Activated naive CD8-positive, alpha-beta T cell treated with anti-CD3 and anti-CD28 coated beads for 36 hours (primary cell): ENCODE data around the gene PRIM1. TPM values are rescaled to one million over a fixed set of nuclear protein-coding genes. Genes with fewer than 3 reads are reported as not detected.
"Not testable (repeated sequence)": the region's sequence is repeated elsewhere in the genome, so short reads cannot be mapped to it uniquely, and the experiment has no call there.

Experiments used
- DNase-seq: peaks from one replicate; pipeline ENCODE4 v3.0.0; 2021
- H3K27ac Mint-ChIP-seq: one replicate; pipeline ENCODE4 v1.8.0; 2022; ENCODE audit warnings: mild to moderate bottlenecking, moderate library complexity, mixed read lengths
- H3K27me3 Mint-ChIP-seq: one replicate; pipeline ENCODE4 v1.8.0; 2022; ENCODE audit warnings: mild to moderate bottlenecking, mixed read lengths
- H3K36me3 Mint-ChIP-seq: one replicate; pipeline ENCODE4 v1.8.0; 2021; ENCODE audit warnings: mild to moderate bottlenecking, mixed read lengths
- H3K4me1 Mint-ChIP-seq: one replicate; pipeline ENCODE4 v1.8.0; 2021; ENCODE audit warnings: mixed read lengths
- H3K4me3 Mint-ChIP-seq: one replicate; pipeline ENCODE4 v1.8.0; 2022; ENCODE audit warnings: mild to moderate bottlenecking, moderate library complexity, mixed read lengths
- H3K9me3 Mint-ChIP-seq: one replicate; pipeline ENCODE4 v1.8.0; 2022; ENCODE audit warnings: mixed read lengths
- total RNA-seq, 2 experiments: library from RNA; stranded (reverse); gene quantifications; one replicate each; pipeline ENCODE4 v1.2.3, GENCODE V29; 2021

PRIM1 gene
- total RNA-seq, 2 experiments from 2014 or later: 95.4 to 100 TPM

- Mint-ChIP-seq H3K27me3 (no peaks in the 10 kb centered on the region), H3K4me1 (peaks cover 11% of the 10 kb centered on the region), H3K36me3 (peaks cover 44% of the 10 kb centered on the region), H3K27ac (no peak overlapping the region), H3K4me3 (no peak overlapping the region), H3K9me3 (no peaks in the 10 kb centered on the region)
- DNase-seq: no peak
Observed at GRCh38 chr12:56728139-56728861, 23.8 kb downstream of the PRIM1 start.

DNA sequence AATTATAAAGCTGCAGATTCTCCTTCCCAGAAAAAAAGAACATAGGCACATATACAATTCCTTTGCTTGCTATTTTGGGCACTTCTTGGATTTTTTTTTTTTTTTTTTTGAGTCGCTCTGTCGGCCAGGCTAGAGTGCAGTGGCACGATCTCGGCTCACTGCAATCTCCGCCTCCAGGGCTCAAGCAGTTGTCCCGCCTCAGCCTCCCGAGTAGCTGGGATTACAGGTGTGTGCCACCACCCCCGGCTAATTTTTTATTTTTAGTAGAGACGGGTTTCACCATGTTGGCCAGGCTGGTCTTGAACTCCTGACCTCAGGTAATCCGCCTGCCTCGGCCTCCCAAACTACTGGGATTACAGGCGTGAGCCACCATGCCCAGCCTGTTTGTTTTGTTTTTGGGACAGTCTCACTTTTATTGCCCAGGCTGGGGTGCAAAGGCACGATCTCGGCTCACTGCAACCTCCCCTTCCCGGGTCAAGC lies 25.9 kb downstream of the PRIM1 start:
- peak overlapping the region; percentile 98 for H3K27ac Mint-ChIP-seq
- H3K27me3 Mint-ChIP-seq, H3K9me3 Mint-ChIP-seq, DNase-seq: not testable (repeated sequence)
- H3K4me1 Mint-ChIP-seq: peaks cover 30% of the 10 kb centered on the region
- peak overlapping the region; percentile 94 for H3K4me3 Mint-ChIP-seq
- H3K36me3 Mint-ChIP-seq: peaks cover 57% of the 10 kb centered on the region

GRCh38 chr12:56725723-56726102 lies 26.4 kb downstream of the PRIM1 start:
- H3K9me3 Mint-ChIP-seq: no peaks in the 10 kb centered on the region
- H3K36me3 Mint-ChIP-seq: peaks cover 58% of the 10 kb centered on the region
- H3K27me3 Mint-ChIP-seq: no peaks in the 10 kb centered on the region
- H3K4me3 Mint-ChIP-seq: peak overlapping the region; percentile 94
- peaks cover 35% of the 10 kb centered on the region for H3K4me1 Mint-ChIP-seq
- no peak for DNase-seq
- H3K27ac Mint-ChIP-seq: peak overlapping the region; percentile 98

GRCh38 chr12:56724972-56725722 lies 27.0 kb downstream of the PRIM1 start, which contains the start of gene NACA:
Gene NACA, minus strand, starts transcription at chr12:56725299. Its CDS starts 778 bp downstream, at chr12:56724521.
- peak; percentile 98 for DNase-seq
- H3K4me1 Mint-ChIP-seq: peaks cover 41% of the 10 kb centered on the region
- peak within 1 kb of the TSS; percentile 98 for H3K27ac Mint-ChIP-seq
- peak within 1 kb of the TSS; percentile 94 for H3K4me3 Mint-ChIP-seq
- H3K36me3 Mint-ChIP-seq: peaks cover 64% of the 10 kb centered on the region
- no peaks in the 10 kb centered on the region for H3K27me3 Mint-ChIP-seq
- no peaks in the 10 kb centered on the region for H3K9me3 Mint-ChIP-seq

- no peaks in the 10 kb centered on the region for H3K27me3 Mint-ChIP-seq
- peak overlapping the region; percentile 98 for H3K27ac Mint-ChIP-seq
- no peaks in the 10 kb centered on the region for H3K9me3 Mint-ChIP-seq
- H3K4me1 Mint-ChIP-seq: peaks cover 46% of the 10 kb centered on the region
- no peak for DNase-seq
- peak overlapping the region; percentile 94 for H3K4me3 Mint-ChIP-seq
- H3K36me3 Mint-ChIP-seq: peaks cover 65% of the 10 kb centered on the region
Observed at GRCh38 chr12:56724701-56724971, 27.5 kb downstream of the PRIM1 start.

- peaks cover 68% of the 10 kb centered on the region for H3K36me3 Mint-ChIP-seq
- H3K27ac Mint-ChIP-seq: peak overlapping the region; percentile 98
Observed at GRCh38 chr12:56723889-56724700, 28.0 kb downstream of the PRIM1 start.

DNA sequence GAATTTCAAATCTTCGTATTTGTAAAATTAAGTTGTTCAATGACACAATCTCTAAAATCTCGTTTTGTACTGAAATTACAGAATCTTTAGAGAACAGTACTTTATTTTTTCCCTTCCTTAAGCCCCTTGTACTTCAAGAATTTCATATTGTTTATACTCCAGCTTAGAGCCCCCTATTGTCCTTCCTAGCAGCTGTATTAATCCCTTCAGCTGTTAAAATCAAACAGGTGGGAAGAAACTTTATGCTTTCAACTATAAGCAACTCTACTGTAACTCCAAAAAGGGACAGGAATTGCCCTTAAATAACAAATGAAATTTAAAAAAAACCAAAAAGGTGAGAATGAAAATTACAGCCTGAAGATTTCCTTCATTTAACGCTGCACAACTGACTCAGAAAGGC lies 28.8 kb downstream of the PRIM1 start:
- DNase-seq: no peak
- Mint-ChIP-seq H3K27ac (peak overlapping the region; percentile 98), H3K4me1 (peaks cover 57% of the 10 kb centered on the region), H3K36me3 (peaks cover 74% of the 10 kb centered on the region), H3K27me3 (no peaks in the 10 kb centered on the region), H3K9me3 (no peaks in the 10 kb centered on the region), H3K4me3 (peak overlapping the region; percentile 94)

More at GRCh38 chr12:56723889-56724700, 28.0 kb downstream of the PRIM1 start:
- Mint-ChIP-seq H3K4me1 (peaks cover 51% of the 10 kb centered on the region), H3K27me3 (no peaks in the 10 kb centered on the region), H3K9me3 (no peaks in the 10 kb centered on the region), H3K4me3 (peak overlapping the region; percentile 94)
- no peak for DNase-seq

DNA sequence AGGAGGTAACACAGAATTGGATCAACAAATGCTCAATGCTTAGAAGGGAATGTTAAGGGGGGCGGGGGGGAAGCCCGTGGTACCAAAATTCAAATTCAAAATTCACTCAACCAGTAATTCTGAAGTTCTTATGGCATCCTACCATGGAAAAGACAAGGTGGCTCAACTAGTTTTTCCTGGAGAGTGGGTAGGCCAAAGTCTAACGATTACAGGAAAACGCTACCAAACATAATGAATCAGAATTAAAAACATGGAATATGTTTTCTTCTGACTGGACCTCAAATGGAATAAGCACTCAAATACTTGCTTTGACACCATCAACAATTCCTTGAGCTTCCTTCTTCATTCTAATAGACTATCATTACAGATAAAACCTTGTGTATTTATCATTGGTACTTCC lies 29.3 kb downstream of the PRIM1 start:
- no peaks in the 10 kb centered on the region for H3K9me3 Mint-ChIP-seq
- peaks cover 57% of the 10 kb centered on the region for H3K4me1 Mint-ChIP-seq

GRCh38 chr12:56721721-56722120 lies 30.4 kb downstream of the PRIM1 start:
- peak overlapping the region; percentile 98 for H3K27ac Mint-ChIP-seq
- H3K4me3 Mint-ChIP-seq: peak overlapping the region; percentile 94
- H3K27me3 Mint-ChIP-seq: no peaks in the 10 kb centered on the region

More for the DNA sequence above, 29.3 kb downstream of the PRIM1 start:
- H3K27me3 Mint-ChIP-seq: no peaks in the 10 kb centered on the region
- H3K4me3 Mint-ChIP-seq: peak overlapping the region; percentile 94
- DNase-seq: no peak
- H3K27ac Mint-ChIP-seq: peak overlapping the region; percentile 98
- peaks cover 74% of the 10 kb centered on the region for H3K36me3 Mint-ChIP-seq

GRCh38 chr12:56721216-56721615 lies 30.9 kb downstream of the PRIM1 start:
- Mint-ChIP-seq H3K4me3 (peak overlapping the region; percentile 94), H3K27me3 (no peaks in the 10 kb centered on the region), H3K4me1 (peaks cover 67% of the 10 kb centered on the region), H3K36me3 (peaks cover 84% of the 10 kb centered on the region), H3K9me3 (no peaks in the 10 kb centered on the region), H3K27ac (peak overlapping the region; percentile 81)
- DNase-seq: no peak

More at GRCh38 chr12:56721721-56722120, 30.4 kb downstream of the PRIM1 start:
- DNase-seq: no peak
- Mint-ChIP-seq H3K4me1 (peaks cover 62% of the 10 kb centered on the region), H3K9me3 (no peaks in the 10 kb centered on the region), H3K36me3 (peaks cover 79% of the 10 kb centered on the region)

GRCh38 chr12:56720731-56721151 lies 31.4 kb downstream of the PRIM1 start:
- Mint-ChIP-seq H3K36me3 (peaks cover 85% of the 10 kb centered on the region), H3K27ac (peak overlapping the region; percentile 81), H3K4me1 (peaks cover 68% of the 10 kb centered on the region), H3K4me3 (peak overlapping the region; percentile 94), H3K27me3 (no peaks in the 10 kb centered on the region), H3K9me3 (no peaks in the 10 kb centered on the region)
- DNase-seq: no peak

DNA sequence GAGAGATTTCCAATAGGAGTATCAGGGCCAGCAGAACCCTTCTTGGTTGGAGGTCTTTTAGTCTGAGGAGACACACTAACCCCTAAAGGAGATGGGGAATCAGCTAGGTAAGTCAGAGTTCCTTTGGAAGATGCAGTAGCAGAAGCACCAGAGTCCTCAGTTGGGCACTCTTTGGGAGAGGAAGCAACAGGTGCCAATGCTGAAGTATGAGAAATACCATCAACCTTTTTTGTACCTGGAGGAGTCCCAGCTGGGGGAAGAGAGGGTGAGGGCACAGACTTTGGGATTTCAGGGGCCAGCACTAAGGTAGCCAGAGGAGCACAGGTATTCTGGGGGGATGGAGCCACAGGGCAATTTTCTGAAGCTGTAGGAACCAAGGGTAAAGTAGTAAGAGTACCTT lies 33.1 kb downstream of the PRIM1 start:
- H3K9me3 Mint-ChIP-seq: no peaks in the 10 kb centered on the region
- no peaks in the 10 kb centered on the region for H3K27me3 Mint-ChIP-seq
- DNase-seq: no peak
- H3K27ac Mint-ChIP-seq: peak overlapping the region; percentile 81
- H3K4me1 Mint-ChIP-seq: peaks cover 69% of the 10 kb centered on the region
- H3K36me3 Mint-ChIP-seq: peaks cover 84% of the 10 kb centered on the region
- peak overlapping the region; percentile 22 for H3K4me3 Mint-ChIP-seq

- no peaks in the 10 kb centered on the region for H3K27me3 Mint-ChIP-seq
- H3K9me3 Mint-ChIP-seq: no peaks in the 10 kb centered on the region
- peaks cover 69% of the 10 kb centered on the region for H3K4me1 Mint-ChIP-seq
- no peak overlapping the region for H3K4me3 Mint-ChIP-seq
- H3K27ac Mint-ChIP-seq: peak overlapping the region; percentile 81
- peaks cover 84% of the 10 kb centered on the region for H3K36me3 Mint-ChIP-seq
- DNase-seq: no peak
Observed at GRCh38 chr12:56718636-56719035, 33.5 kb downstream of the PRIM1 start.

- Mint-ChIP-seq H3K36me3 (peaks cover 84% of the 10 kb centered on the region), H3K4me3 (no peak overlapping the region), H3K27ac (no peak overlapping the region), H3K27me3 (no peaks in the 10 kb centered on the region), H3K4me1 (peaks cover 67% of the 10 kb centered on the region), H3K9me3 (no peaks in the 10 kb centered on the region)
- no peak for DNase-seq
Observed at GRCh38 chr12:56718149-56718548, 34.0 kb downstream of the PRIM1 start.
